Stimulated activated CD8-positive, alpha-beta memory T cell treated with anti-CD3 and anti-CD28 coated beads, Interleukin-4, amount 100 ng/mL, for 24 hours (primary cell): ENCODE results near the gene CMIP.

ENCODE experiments used
- DNase-seq: peaks from one replicate; pipeline ENCODE4 v3.0.0-alpha.2; 2020; ENCODE audit warnings: low read depth

CMIP gene

DNA sequence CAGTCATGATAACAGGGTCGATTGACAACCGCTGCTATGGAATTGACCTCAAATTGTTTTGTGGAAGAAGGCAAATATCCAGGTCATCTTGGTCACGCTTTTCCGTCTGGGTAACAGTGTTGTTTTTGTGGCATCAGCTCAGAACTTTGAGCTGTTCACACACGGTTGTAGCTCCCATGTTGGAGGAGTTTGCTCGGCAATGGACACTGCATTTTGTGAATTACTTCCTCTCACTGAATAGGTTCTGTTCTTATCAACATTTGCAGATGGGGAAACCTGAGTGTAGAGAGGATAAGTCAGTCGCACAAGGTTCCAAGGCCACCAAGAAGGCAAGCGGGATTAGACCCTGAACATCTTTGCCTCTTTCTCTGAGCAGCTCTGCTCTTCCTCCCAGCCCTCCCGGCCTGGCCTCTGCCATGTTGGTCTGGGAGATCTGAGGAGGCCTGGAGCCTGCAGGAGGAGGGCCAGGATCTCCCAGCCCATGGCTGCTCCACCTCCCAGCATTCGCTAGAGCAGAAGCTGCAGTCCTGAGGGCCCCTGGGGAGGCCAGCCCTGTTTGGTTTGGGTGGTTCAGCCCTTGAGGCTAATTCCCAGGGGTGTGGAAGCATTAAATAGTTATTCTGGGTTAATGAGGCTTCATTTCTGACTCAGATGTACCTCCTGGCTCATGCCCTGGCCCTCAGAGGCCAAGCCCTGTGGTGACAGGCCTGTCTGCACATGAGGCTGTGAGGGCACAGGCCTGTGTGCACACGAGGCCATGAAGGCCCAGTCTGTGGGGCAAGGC lies 180.3 kb downstream of the CMIP start:
- no peak for DNase-seq

DNA sequence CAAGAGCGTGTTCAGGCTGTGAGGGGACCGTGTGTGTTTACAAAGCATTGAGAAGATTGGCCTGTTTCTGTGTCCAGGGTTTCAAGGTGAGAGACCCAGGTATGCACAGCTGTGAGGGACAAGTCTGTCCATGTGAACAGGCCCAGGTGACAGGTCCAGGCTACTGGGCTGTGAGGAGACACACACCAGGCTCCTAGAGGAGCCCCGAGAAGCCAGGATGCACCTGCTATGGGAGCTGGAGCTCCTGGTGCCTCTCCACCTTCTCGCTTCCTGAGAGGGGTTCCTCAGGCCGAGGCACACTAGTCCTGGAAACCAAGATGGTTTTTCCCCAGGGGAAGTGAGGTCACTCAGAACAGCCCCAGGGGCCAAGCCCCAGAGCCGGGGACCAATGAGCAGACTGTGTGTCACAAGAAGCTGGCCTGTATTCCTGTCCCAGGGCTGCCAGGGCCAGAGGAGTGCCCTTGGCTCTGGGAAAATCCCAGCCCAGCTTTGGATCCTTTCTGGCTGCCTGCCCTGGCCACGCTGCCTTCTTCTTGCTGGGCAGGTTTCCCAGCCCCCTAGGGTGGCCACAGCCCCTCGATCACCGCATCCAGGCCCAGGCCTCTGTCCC lies 181.0 kb downstream of the CMIP start:
- no peak for DNase-seq

DNA sequence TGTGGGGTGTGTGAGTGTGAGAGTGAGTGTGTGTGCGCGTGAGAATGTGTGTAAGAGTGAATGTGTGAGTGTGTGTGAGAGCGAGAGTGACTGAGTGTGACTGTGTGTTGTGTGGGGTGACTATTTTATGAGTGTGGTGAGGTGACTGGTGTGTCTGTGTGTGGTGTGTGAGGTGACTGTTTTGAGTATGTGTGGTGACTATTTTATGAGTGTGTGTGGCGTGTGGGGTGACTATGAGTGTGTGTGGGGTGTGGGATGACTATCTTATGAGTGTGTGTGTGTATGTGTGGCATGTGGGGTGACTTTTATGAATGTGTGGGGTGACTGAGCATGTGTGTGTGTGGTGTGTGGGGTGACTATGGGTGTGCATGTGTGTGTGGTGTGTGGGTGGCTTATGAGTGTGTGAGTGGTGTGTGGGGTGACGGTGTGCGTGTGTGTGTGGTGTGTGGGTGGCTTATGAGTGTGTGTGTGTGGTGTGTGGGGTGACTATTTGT lies 181.6 kb downstream of the CMIP start:
- no peak for DNase-seq

DNA sequence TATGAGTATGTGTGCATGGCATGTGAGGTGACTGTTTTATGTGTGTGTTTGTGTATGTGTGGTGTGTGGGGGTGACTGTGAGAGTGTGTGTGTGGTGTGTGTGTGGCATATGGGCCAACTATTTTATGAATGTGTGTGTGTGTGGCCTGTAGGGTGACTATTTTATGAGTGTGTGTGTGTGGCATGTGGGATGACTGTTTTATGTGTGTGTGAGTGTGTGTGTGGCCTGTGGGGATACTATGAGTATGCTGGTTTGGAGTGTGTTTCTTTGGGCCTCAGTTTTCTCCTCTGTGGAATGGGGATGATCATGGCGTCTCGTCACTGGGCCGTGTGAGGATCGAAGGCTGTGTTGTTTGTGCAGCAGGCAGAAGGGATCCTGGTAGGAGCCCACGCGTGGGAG lies 182.4 kb downstream of the CMIP start:
- no peak for DNase-seq

DNA sequence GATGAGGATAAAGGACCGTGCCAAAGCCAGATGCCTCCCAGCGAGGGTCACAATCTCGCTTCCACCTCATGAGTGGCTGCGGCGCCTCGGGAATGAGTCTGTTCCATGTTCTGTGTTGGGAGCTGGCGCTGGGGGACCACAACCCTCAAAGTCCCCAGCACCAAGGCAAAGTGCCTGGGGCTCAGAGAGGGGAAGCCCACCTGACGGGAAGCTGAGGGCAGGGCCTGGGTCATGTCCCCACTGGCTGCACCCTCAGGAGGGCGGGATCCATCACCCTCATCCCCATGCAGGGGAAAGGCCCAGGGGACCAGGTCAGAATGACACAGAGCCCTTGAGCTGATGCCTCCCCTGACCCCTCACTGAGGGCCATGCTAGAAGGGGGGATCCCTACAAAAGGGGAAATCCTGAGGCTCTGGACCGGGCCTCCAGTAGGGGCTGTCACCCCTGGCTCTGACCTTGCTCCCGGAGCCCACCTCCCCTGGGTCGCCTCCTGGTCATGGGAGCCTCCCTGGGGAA lies 183.2 kb downstream of the CMIP start:
- no peak for DNase-seq

DNA sequence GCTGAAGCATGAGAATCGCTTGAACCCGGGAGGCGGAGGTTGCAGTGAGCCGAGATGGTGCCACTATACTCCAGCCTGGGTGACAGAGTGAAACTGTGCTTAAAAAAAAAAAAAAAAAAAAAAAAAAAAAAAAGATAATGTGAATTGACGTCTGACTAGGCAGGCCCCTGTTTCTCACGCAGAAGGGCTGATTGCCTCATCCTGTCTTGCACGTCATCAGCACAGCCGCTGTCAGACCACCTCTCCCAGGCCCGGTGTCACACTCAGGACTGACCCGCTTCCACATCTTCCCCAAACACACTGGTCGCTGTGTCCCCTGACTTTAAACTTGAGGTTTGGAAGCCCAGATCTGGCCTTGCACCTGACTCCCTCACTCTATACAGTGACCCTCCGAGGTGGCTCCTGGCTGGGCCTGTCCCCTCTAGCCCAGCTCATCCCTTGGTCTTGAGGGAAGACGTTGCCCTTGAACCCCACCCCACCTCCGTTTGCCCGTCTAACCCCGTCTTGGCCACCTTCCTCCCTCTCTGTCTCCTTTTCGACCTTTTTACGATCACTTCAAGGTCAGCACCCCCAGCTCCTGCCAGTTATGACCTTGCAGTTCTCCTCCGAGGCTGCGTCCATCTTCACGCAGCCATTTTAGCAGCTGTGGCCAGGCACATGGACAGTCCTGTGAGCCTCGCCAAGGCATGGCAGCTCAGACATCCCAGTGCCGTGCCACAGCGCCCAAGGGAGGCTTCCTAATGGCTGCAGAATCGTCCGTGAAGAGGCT lies 184.6 kb downstream of the CMIP start:
- DNase-seq: no peak

DNA sequence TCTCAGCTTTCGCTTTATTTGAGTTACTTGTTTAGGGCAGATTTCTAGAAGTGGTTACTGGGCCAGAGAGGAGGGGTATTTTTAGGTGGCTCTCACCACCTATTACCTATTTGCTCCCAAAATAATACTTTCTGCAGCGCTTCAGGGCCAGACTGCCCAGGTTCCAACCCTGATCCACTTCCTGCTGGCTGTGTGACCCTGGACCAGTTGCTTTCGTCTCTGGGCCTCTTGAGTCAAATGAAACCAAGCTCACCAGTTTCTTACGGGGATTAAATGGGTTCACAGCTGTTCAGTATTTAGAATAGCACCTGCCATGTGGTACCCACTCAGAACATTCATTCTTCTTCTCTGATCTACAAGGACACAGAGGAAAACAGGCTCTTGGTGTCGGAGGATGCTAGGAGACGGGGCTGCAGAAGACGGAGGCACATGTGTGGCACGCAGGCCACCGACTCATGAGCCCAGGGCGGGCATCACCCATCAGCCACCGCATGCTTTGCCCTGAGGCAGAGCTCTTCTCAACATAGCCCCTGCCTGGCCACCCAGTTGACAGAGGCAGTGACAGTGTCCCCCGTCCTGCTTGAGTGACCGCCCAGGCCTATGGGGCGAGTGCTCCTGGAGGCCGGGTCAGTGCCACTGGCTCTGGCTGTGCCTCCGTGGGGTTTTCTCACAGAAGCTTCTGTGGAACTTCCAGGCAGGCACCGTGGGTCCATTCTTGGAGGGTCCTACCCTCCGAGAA lies 185.5 kb downstream of the CMIP start:
- DNase-seq: no peak

DNA sequence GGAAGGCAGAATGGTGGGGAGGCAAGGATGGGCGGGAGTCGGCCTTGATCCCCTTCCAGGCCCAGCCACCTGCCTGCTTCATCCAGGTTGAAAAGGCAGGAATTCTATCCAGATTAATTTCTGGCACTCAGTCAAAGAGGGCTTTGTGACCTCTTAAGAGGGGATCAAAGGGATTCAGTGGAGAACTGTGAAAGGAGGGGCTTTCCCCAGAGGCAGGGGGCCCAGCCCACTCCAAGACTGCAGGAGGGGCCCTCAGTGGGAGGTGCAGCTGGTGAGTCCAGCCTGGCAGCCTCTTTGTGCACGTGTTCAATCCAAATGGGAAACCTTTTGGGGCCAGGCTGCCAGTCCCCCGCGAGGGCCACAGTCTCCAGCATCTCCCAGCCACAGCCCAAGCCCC lies 186.0 kb downstream of the CMIP start:
- DNase-seq: no peak

DNA sequence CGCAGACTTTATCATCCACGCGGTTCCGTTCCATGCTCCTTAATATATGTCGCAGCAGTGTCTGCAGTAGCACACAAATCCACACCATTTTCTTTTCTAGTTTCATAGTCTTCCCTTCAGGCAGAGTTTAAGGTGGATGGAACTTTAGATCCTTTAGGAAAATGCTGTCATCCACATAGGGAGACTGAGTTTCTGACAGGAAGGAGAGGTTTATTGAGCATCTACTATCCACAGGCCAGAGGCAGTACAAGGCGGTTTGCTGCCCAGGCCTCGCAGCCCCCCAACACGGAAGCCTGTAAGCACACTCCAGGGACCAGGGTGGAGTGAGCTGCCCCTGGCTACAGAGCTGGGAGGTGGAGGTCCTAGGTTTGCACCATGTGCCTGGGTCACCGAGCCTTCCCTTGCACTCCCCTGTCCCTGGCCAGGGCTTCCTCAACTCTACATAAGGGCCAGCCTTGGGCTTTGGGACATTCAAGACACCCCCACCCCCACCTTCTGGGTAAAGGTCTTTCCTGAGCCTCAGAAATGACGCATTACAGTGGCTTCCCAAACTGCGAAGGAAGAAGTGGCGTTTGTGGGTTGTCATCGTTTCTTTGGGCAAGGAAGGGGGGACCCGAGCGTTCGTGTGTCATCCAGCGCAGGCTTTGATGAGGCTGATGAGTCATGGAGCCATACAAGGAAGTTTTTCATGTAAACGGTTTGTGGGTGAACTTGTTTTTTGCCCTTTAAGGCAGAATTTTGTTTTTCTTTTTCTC lies 188.0 kb downstream of the CMIP start:
- DNase-seq: peak; percentile 64

DNA sequence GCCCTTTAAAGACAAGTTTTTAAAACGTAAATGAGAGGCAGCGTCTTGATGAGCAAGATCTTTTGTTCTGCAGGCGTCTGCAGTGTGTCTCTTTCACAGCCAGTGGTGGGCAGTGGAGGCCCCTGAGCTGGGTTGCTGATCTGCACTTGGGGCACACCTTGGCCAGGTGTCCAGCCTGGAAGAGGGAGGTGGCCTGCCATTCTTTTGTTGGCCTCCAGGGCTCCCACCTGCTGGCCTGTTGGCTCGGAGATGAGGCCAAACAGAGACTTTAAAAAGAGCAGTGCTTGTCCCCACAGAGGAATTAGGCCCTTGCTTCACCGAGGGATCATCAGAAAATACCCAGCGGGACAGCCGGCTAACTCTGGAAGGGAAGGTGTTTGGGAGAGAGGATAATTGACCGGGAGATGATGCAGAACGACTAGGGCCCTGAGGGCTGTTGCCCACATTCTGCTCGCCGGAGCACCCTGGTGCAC lies 188.6 kb downstream of the CMIP start:
- DNase-seq: no peak

DNA sequence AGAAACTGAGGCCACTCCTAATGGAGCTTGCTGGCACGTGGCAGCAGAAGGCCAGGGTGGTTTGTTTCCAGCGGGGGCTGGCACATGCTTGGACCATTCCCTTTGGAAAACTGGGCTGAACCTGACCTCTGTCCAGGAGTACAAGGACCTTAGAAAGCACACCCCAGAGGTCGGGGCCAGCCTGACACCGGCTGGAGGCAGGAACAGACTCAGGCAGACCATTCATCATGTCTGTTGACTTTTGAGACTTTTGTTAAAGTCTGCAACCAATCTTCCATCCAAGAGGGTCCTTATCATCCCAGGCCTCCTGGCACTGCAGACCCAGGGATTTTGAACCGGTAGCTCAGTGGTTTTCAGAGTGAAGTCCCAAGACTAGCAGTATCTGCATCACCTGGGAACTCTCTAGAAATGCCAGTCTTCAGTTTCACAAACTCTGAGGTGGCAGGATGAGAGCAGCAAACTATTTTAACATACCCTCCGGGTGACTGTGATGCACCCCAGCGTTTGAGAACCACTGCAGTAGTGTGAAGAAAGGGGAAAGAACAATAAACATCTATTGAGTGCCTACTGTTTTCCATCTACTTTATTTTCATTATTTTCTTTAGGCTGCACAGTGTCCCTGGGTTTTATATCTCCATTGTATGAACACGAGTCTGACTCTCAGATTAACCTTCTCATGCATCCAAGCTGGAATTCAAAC lies 189.2 kb downstream of the CMIP start:
- DNase-seq: no peak

DNA sequence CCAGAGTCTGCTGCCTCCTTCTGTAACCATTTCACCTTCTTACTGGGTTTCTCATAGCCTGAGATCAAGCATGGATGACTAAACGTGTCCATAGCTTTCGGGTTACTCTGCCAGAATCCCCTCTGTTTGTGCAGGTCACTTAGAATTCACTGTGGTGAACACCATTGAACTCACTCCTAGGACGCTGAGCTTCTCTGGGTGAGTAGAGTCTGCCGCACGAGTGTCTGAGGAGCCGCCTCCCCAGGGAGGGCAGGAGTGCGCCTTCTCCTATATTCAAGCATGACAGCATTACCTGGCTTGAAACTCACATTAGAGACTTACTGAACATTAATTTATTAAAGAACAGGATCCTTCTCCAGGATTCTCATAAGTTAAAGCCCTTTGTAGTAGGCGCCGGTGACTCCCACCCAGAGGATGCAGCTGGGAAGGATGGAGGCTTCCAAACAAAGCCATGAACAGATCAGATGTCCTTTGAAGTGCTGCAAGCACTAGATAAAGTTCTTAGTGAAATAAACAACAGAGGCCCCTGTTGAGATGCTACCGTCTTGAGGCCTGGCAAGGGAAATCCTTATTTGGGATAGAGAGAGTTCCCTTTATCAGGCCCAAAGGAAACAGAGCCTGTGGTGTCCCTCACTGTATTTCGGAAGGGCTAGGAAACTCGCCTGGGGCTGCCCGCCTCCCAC lies 189.9 kb downstream of the CMIP start:
- no peak for DNase-seq

DNA sequence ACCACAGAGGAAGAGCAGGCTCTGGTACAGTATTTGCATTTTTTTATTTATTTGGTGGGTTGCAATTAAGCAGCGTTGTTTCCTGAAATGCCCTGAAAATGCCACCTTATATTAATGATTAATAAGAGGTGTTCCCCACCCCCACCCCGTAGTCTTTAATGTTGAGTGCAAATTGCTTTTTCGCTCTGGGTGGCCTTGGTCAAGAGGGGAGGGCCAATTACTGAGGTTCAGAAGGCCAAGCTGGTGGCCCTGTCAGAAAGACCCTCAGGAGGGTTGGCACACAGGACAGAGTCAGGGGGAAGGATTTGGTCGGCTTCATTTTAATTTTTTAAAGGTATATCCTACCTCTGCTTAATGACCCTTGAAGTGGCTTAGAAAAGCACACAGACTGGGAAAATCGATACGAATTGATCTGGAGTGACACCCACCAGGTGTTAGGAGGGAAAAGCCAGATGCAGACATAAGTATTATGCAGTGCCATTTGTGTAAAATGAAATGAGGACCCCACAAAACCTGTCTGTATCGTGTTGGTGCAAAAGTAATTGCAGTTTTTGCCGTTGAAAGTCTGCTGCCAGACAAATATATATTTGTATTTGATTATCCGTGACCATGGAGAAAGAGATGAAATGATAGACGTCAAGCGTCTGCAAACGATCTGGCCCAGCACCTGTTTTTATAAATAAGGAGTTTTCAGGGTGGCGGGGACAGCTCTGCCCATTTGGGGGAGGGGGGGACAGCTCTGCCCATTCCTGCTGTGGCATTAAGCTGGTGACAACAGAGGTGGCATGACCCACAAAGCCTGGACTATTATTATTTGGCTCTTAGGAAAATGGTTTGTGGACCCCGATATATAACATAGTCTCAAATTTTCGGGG lies 190.7 kb downstream of the CMIP start:
- DNase-seq: no peak

DNA sequence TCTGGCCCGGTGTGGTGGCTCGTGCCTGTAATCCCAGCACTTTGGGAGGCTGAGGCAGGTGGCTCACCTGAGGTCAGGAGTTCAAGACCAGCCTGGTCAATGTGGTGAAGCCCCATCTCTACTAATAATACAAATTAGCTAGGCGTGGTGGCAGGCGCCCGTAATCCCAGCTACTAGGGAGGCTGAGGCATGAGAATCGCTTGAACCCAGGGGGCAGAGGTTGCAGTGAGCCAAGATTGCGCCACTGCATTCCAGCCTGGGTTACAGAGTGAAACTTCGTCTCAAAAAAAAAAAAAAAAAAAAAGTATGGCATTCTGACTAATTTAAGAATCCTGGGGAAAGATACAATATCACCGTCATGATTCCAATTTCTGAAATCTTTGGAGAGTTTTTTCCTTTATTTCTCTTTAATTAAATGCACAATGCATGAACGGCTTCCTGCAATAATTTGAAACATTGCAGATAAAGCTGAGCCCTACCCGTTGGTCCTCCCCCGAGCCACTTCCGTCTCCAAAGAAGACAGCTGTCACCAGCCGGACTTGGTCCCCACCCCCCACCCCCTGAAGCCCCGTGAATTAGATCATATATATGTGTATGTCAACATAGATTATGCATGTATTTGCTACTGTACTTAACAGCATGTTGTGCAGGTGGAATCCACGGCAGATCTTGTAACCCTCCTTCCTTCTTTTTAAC lies 191.8 kb downstream of the CMIP start:
- DNase-seq: no peak

DNA sequence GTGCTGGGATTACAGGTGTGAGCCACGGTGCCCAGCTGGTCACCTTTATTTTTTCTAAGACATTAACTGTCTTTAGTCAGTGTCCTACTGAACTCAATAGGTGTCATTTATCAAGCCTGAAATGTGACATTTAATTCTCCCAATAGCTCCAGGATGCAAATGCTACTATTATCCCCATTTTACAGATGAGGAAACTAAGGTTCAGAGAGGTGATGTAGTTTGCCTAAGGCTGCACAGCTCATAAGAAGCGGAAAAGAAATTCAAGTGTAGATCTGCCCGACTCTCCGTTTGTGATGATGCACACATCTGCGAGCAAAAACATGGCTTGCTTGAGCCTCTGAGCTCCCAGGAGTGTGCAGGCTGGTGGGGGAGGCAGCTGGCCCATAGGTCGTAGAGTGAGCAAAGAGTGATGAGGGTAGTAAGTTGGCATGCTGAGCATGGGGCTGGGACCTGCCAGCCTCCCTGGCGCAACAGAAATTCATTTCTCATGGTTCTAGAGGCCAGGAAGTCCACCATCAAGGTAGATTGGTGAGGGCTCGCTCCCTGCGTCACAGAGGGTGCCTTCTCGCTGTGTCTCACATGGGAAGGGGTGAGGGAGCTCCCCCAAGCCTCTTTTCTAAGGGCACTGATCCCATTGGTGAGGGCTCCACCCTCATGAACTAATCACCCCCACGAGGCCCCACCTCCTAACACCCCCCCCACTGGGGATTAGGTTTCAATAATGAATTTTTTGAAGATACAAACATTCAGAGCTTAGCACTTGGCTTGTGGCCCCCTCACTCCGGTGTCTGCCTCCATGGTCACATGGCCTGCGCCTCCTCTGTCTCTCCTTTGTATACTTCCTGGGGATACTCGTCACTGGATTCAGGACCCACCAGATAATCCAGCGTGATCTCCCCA lies 193.0 kb downstream of the CMIP start:
- no peak for DNase-seq

DNA sequence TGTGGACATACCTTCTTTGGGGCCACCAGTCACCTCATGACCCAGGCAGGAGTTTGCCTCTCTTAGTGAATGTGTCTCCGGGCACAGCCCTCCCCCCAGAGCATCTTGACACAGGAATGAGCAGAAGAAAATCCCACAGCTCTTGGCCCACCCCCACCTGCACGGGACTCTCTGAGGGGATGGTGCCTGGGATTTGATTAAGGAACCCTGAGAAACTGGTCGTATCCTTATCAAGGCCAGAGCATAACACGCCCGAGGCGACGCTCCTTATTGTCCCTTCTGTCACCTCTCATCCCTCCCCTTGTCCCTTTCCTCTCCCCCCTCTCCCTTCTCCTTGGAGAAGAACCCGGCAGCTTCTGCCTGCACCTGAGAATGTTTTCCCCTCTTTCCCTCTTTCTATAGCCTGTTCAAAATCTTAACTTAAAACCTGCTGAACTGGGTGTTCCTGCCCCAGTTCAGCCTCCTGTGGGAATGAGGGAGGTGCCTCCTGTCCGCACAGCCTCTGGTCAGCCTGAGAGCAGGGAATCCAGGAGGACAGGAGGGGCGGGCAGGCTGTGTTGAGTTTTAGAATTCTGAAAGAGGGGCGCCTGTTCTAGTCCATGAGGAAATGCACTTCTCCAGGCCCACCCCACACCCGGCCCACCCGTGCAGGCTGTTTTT lies 193.8 kb downstream of the CMIP start:
- no peak for DNase-seq

DNA sequence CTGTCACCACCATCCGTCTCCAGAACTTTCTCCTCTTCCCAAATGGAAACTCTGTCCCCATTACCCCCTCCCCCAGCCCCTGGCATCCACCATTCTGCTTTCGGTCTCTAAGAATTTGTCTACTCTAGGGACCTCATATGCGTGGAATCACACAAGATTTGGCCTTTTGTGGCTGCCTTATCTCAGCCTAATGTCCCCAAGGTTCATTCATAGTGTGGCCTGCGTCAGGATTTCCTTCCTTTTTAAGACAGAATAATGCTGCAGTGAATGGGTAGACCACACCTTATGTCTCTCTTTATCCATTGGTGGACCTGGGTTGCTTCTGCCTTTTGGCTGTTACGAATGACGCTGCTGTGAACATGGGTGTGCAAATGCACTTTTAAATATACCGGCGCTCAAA lies 194.7 kb downstream of the CMIP start:
- no peak for DNase-seq
